Neural cell (in vitro differentiated cells): ENCODE results near the gene ASB4. TPM values are rescaled to one million over a fixed set of nuclear protein-coding genes. Genes with fewer than 3 reads are reported as not detected.

ENCODE experiments used
- H2AFZ ChIP-seq: fragments of 200-600, 300-800 bp; sonication (generic), shearing (Covaris generic); 2 replicates; pipeline ENCODE4 v1.6.0; 2014; ENCODE audit warnings: low read depth, mild to moderate bottlenecking, antibody characterized with exemption, low read length, moderate library complexity
- H3F3A ChIP-seq: fragments of 200-600 bp; shearing (Covaris generic); 2 replicates; pipeline ENCODE4 v1.6.1; 2016; ENCODE audit warnings: mild to moderate bottlenecking, moderate library complexity, mixed read lengths, antibody characterized with exemption, low read length; ENCODE audit not compliant: insufficient read depth, poor library complexity, severe bottlenecking
- H3K27ac ChIP-seq: fragments of 200-600, 300-800 bp; sonication (generic), shearing (Covaris generic); 2 replicates; pipeline ENCODE4 v1.5.1; 2014; ENCODE audit warnings: mild to moderate bottlenecking, low read length, moderate library complexity
- H3K27me3 ChIP-seq: fragments of 300-800, 200-600 bp; sonication (generic), shearing (Covaris generic); 2 replicates; pipeline ENCODE4 v1.6.0; 2014; ENCODE audit warnings: mild to moderate bottlenecking, low read depth, low read length, moderate library complexity; ENCODE audit not compliant: insufficient read depth
- H3K36me3 ChIP-seq: fragments of 300-800, 200-600 bp; sonication (generic), shearing (Covaris generic); 2 replicates; pipeline ENCODE4 v1.5.1; 2014; ENCODE audit warnings: mild to moderate bottlenecking, antibody characterized with exemption, low read length, moderate library complexity; ENCODE audit not compliant: insufficient read depth
- H3K4me2 ChIP-seq: fragments of 300-800, 200-600 bp; sonication (generic), shearing (Covaris generic); 2 replicates; pipeline ENCODE4 v1.6.0; 2014; ENCODE audit warnings: mild to moderate bottlenecking, low read length
- H3K4me3 ChIP-seq: fragments of 300-800, 200-600 bp; sonication (generic), shearing (Covaris generic); 2 replicates; pipeline ENCODE4 v1.5.1; 2014; ENCODE audit warnings: mild to moderate bottlenecking, low read length, moderate library complexity
- H3K79me2 ChIP-seq: fragments of 200-600 bp; shearing (Covaris generic); replicated peaks from 2 replicates; pipeline ENCODE4 v1.6.0; 2014; ENCODE audit warnings: mild to moderate bottlenecking, low read length, moderate library complexity; ENCODE audit not compliant: insufficient read depth
- H3K9ac ChIP-seq: fragments of 300-800, 200-600 bp; sonication (generic), shearing (Covaris generic); 2 replicates; pipeline ENCODE4 v1.6.1; 2016; ENCODE audit warnings: mild to moderate bottlenecking, low read length, mixed read lengths
- H3K9me2 ChIP-seq: fragments of 200-600 bp; shearing (Covaris generic); 2 replicates; pipeline ENCODE4 v1.6.1; 2016; ENCODE audit warnings: mild to moderate bottlenecking, low read length, mixed read lengths; ENCODE audit not compliant: insufficient read depth
- H3K9me3 ChIP-seq: fragments of 200-600, 300-800 bp; sonication (generic), shearing (Covaris generic); 2 replicates; pipeline ENCODE4 v1.6.1; 2016; ENCODE audit warnings: mild to moderate bottlenecking, mixed run types, low read length, moderate library complexity, mixed read lengths
- H4K20me1 ChIP-seq: fragments of 200-600 bp; shearing (Covaris generic); 2 replicates; pipeline ENCODE4 v1.6.1; 2016; ENCODE audit warnings: mild to moderate bottlenecking, mixed run types; ENCODE audit not compliant: insufficient read depth
- CTCF ChIP-seq: fragments of 450-650 bp; IDR thresholded peaks from 2 replicates; pipeline ENCODE4 v1.5.1; 2014; ENCODE audit warnings: antibody characterized with exemption, mild to moderate bottlenecking, moderate library complexity; ENCODE audit not compliant: poor library complexity, severe bottlenecking
- EP300 ChIP-seq: fragments of 450-650 bp; conservative IDR thresholded peaks from 2 replicates; pipeline ENCODE4 v1.6.1; 2014; ENCODE audit warnings: antibody characterized with exemption, mild to moderate bottlenecking, moderate library complexity; ENCODE audit not compliant: poor library complexity, severe bottlenecking
- EZH2 ChIP-seq: fragments of 200-600, 300-800 bp; shearing (Covaris generic), sonication (generic); IDR thresholded peaks from 2 replicates; pipeline ENCODE4 v1.6.1; 2014; ENCODE audit warnings: antibody characterized with exemption, low read length, borderline replicate concordance, mild to moderate bottlenecking; ENCODE audit not compliant: insufficient read depth, poor library complexity, severe bottlenecking
- MXI1 ChIP-seq: fragments of 450-650 bp; conservative IDR thresholded peaks from 2 replicates; pipeline ENCODE4 v1.6.1; 2014; ENCODE audit warnings: antibody characterized with exemption, mild to moderate bottlenecking; ENCODE audit not compliant: poor library complexity, severe bottlenecking
- POLR2AphosphoS5 ChIP-seq: IDR thresholded peaks from 2 replicates; pipeline ENCODE4 v1.6.1; 2012
- RAD21 ChIP-seq: fragments of 450-650 bp; conservative IDR thresholded peaks from 2 replicates; pipeline ENCODE4 v1.6.1; 2014; ENCODE audit warnings: antibody characterized with exemption, mild to moderate bottlenecking, moderate library complexity
- REST ChIP-seq: IDR thresholded peaks from 2 replicates; pipeline ENCODE4 v1.6.1; 2012; ENCODE audit warnings: borderline replicate concordance
- SMC3 ChIP-seq: fragments of 450-650 bp; conservative IDR thresholded peaks from 2 replicates; pipeline ENCODE4 v1.6.1; 2014; ENCODE audit warnings: antibody characterized with exemption, mild to moderate bottlenecking, moderate library complexity; ENCODE audit not compliant: poor library complexity
- TAF1 ChIP-seq: IDR thresholded peaks from 2 replicates; pipeline ENCODE4 v1.6.1; 2012; ENCODE audit warnings: low read depth
- polyA plus RNA-seq: library from polyadenylated mRNA; depleted of rRNA; stranded (reverse); fragments of >200 nt; gene quantifications from 2 replicates; pipeline ENCODE4 v1.2.3, GENCODE V29; 2014

The ASB4 gene
- polyA plus RNA-seq, 1 donor from 2014 or later, result 0.11 TPM

GRCh38 chr7:95582578-95583293 is 97.0 kb downstream of the ASB4 start:
- H3F3A ChIP-seq, result no peaks in the 10 kb centered on the region
- TF ChIP-seq POLR2AphosphoS5, result no peak
- no peak for TF ChIP-seq EP300
- TF ChIP-seq MXI1, result no peak
- TF ChIP-seq REST, result no peak
- TF ChIP-seq SMC3, result no peak
- no peak for TF ChIP-seq RAD21
- no peak overlapping the region for H3K4me2 ChIP-seq
- H3K79me2 ChIP-seq, result no peaks in the 10 kb centered on the region
- H4K20me1 ChIP-seq, result no peaks in the 10 kb centered on the region
- H3K9me2 ChIP-seq, result no peaks in the 10 kb centered on the region
- no peak overlapping the region for H3K4me3 ChIP-seq
- no peaks in the 10 kb centered on the region for H3K36me3 ChIP-seq
- no peak overlapping the region for H3K9ac ChIP-seq
- H3K27ac ChIP-seq, result no peak overlapping the region
- no peaks in the 10 kb centered on the region for H3K9me3 ChIP-seq
- no peak overlapping the region for H2AFZ ChIP-seq
- H3K27me3 ChIP-seq, result no peaks in the 10 kb centered on the region

GRCh38 chr7:95583834-95584621 is 98.3 kb downstream of the ASB4 start:
- no peak overlapping the region for H3K4me3 ChIP-seq
- no peak overlapping the region for H3K4me2 ChIP-seq
- H2AFZ ChIP-seq, result no peak overlapping the region
- no peaks in the 10 kb centered on the region for H3K9me2 ChIP-seq
- no peak overlapping the region for H3K9ac ChIP-seq
- no peaks in the 10 kb centered on the region for H4K20me1 ChIP-seq
- H3K27ac ChIP-seq, result no peak overlapping the region
- no peaks in the 10 kb centered on the region for H3K36me3 ChIP-seq
- H3K79me2 ChIP-seq, result no peaks in the 10 kb centered on the region
- no peaks in the 10 kb centered on the region for H3K27me3 ChIP-seq
- no peaks in the 10 kb centered on the region for H3K9me3 ChIP-seq
- TF ChIP-seq RAD21, result no peak
- TF ChIP-seq CTCF, result no peak
- TF ChIP-seq REST, result no peak
- TF ChIP-seq EZH2, result no peak
- TF ChIP-seq MXI1, result no peak
- no peak for TF ChIP-seq TAF1
- TF ChIP-seq EP300, result no peak
- no peak for TF ChIP-seq POLR2AphosphoS5
- TF ChIP-seq SMC3, result no peak
- H3F3A ChIP-seq, result no peaks in the 10 kb centered on the region
